Activated CD4-positive, CD25-positive, alpha-beta regulatory T cell treated with anti-CD3 and anti-CD28 coated beads, Interleukin-2, amount 50 U/mL, for 24 hours (primary cell): ENCODE data around the gene MBTD1.
"Not testable (repeated sequence)": the region's sequence is repeated elsewhere in the genome, so short reads cannot be mapped to it uniquely, and the experiment has no call there.

Source experiments
- ATAC-seq, 2 donors: fragments of 150-1000 bp; cut with Tn5 transposase; one replicate each; pipeline ENCODE4 v1.10.0; 2021; ENCODE audit warnings: mild to moderate bottlenecking in 1 of 2, moderate library complexity in 1 of 2

MBTD1 gene

DNA sequence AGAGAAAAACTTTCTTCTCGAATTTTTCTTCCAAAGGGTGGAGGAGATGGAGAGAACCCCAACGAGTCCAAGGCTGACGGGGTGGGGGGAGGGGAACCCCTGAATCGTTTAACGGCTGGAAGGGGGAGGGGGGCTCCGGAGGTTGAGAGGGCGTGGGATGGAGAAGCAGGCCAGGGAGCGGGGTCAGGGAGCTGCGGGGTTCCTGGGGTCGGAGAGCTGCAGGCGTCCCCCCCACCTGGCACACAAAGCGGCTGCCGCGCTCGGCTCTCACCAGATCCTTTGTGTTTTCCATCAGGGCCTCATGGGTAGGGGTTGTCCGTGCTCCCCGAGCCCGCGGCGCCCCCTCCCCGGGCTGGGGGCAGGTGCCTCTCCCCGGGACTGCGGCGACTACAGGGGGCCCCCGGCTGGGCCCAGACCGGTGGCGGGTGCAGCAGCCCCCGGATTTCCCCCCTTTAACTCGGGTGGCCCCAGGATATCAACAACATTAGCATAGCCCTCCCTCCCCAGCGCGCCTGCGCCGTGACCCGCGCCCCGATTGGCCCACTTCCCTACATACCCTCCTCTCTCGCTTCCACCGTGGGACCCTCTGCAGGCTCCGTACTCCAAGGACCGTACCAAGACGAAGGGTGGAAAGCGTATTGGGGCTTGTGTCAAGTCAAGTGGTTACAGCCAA, at the start of gene MBTD1:
Gene MBTD1, minus strand, starts transcription at position 486 of the 673 bp plus-strand sequence. CDS start 34,888 bp downstream, outside the sequence.
- ATAC-seq = peak; percentile 90

DNA sequence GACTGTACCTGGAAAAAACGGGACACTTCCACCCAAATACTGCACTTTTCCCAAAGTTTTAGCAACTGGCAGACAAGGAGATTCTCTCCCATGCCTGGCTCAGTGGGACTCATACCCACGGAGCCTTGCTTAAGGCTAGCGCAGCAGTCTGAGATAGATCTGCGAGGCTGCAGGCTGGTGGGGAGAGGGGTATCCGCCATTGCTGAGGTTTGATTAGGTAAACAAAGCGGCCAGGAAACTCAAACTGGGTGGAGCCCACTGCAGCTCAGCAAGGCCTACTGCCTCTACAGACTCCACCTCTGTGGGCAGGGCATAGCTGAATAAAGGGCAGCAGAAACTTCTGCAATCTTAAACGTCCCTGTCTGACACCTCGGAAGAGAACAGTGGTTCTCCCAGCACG, 45.3 kb upstream of the MBTD1 start:
- no peak for ATAC-seq

DNA sequence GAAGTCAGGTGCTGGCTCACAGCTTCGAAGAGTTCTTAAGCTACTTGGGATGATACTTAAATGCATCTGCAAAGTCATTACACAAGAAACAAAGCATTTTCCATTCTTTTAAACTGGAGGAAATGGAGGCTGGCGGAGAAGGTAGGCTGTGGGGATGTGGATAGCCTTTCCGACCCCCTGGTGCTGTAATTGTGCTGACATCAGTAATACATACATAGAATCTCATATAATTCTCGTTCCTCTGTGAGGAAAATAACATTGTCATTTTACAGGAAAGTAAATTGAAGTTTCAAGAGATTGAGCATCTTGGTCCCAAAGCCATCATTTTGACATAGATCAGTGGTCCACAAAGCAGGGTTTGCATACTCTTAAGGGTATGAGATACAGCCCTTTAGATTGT, 40.0 kb upstream of the MBTD1 start:
- ATAC-seq = no peak

DNA sequence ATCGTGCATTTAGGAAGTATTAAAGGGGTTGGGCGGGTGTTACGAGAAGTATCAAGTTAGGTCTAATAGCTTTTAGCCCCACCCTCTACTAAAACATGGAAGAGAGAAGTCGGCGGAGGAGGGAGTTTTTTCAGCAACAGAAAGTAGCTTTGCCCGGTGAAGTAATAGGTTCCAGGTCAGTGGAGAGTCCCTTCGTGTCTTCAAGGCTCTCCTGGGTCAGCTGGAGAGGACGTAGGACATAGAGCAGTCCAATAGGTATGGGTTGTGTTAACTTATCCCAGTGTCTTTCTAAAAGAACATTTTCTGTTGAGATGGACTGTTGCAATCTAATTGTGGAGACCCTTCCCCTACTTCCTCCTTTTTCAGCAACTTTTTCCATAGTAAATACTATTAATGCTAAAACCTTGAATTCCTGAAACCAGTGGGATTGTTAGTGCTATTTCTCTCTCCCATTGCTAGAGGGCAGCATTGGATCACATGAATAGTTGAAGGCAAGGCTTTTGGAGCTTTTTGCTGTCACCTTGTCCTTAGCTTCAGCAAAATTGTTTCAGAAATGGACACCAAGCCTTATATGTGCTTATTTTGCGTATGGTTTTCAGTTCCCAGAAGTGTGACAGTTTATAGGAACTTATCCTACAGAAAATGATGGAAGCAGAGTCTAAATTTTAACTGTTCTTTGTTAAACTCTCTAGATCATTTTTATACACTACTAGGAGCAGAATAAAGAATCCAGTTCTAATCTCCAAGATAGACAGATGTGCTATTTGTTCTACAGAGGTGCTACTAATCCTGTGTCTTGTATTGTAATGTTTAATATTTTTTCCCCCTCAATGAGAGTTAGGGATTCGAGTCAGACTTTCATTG, 38.9 kb upstream of the MBTD1 start:
- no peak for ATAC-seq

DNA sequence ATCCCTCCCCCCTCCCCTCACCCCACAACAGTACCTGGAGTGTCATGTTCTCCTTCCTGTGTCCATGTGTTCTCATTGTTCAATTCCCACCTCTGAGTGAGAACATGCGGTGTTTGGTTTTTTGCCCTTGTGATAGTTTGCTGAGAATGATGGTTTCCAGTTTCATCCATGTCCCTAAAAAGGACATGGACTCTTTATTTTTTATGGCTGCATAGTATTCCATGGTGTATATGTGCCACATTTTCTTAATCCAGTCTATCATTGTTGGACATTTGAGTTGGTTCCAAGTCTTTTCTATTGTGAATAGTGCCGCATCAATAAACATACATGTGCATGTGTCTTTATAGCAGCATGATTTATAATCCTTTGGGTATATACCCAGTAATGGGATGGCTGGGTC, 34.5 kb upstream of the MBTD1 start:
- ATAC-seq = not testable (repeated sequence)

DNA sequence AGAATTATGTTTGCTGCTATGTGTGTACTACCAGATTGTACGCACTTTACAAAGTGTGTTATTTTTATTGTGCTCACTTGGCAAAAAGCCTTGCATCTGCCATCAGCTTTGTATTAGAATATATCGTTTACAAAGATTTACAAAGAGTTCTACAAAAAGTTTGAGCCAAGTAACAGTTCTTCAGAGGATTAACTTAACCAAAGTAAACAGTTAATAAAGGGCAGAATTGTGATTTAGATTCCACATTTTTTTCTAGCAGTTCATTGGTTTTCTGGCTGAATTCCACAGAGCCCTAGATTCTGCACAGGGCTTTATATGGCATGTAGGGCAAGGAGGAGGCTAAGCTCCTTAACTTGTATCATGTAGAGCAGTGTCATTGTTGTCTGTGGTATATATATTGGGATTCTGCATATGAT, 29.9 kb upstream of the MBTD1 start:
- ATAC-seq = no peak

DNA sequence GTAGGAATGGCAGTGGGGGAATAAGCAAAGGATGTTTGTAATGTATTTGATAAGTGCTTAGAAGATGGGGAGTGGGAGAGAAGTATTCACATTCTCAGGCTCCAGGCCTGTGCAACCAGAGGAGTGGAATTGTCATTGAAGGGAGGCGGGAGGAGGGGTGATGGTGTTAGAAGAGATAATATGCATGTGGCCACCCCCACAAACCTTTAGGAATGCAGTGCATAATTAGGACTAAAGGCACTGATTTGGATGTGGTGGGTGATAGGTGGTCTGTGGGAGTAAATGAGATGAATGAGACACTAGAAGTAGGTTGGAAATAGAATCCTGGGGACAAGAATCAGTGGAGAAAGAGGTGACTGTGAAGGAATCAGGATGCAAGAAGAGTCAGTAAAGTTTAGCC, 27.6 kb upstream of the MBTD1 start:
- ATAC-seq = no peak

DNA sequence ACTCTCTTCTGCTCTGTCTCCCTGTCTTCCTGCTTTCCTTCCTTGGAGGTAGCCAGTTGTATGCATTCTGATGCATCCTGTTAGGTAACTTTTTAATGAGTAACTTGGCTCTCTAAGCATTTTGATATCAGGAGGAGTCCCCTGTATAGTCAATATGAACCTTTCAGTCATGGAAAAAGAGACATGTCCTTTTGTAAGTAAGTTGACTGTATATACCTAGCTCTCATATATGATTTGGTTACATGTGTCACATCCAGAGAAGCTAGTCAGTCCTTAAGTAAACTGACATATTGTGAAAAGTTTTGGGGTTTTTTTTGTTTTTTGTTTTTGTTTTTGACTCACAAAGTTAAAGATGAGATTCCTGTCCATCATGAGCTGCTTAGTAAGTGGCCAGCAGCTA, 19.3 kb upstream of the MBTD1 start:
- ATAC-seq = peak in 1 of 2 donors; percentile 62

DNA sequence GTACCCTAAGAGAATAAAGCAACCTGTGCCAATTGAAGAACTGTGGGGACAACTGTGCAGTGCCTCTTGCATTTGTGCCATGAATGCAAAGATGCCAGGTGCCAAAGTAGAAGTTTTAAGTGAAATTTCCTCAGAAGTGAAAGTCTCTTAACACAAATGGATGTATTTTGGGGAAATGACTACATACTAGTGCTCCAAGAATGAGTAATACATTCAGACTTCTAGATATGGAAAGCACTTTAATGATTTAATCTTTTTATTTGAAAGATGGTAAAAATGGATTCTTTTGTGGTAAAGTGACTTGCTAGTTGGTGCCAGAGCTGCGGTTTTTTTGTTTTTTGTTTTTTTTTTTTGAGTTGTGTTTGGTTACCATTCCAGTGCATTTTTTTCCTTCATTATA, 15.5 kb upstream of the MBTD1 start:
- no peak for ATAC-seq

DNA sequence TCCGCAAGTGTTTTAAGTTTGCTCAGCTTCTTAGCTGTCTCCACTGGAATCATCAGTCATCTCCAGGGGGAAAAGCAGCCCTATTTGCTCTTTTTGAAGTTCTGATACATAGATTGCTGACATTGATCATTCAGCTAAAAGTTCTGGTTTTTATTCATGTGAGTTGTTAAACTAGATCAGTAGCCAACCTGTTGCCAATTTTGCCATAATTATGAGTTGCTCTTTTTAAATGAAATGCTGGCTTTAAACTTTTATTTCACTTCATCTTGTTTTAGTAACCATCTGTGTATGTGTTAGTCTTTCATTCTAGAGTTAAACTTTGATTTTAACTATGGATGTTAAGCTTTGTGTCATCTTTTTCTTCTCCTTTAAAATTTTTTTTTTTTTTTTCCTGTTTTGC, 13.0 kb upstream of the MBTD1 start:
- no peak for ATAC-seq

DNA sequence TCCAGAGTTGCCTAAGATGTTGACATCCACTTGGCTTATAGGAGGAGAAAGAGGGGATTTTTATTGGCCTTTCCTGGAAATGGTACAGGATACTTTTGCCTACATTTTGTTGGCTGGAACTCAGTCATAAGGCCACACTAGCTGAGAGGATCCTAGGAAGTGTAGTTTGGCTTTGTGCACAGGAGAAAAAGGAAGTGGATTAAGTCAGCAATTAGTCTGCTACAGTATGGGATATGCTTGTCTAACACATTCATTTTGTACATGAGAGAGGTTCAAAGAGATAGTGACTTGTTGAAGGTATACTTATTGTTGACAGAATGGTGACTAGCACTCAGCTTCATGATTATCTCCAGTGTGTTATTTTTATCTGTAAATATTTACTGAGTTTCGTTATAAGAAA, 10.8 kb upstream of the MBTD1 start:
- no peak for ATAC-seq

DNA sequence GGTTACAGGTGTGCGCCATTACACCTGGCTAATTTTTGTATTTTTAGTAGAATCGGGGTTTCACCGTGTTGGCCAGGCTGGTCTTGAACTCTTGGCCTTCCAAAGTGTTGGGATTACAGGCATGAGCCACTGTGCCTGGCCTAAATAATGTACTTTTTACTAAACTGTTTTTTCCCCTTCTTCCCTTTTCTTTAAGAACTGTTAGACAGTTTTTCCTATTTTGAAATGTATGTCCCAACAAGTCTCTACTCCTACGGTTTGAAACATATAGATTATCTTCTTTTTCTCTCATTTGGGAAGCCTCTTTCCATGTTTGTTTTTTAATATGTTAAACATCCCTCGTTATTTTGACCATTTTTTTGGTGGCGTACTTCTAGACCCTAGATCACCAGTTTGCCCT, 10.1 kb upstream of the MBTD1 start:
- ATAC-seq = no peak

DNA sequence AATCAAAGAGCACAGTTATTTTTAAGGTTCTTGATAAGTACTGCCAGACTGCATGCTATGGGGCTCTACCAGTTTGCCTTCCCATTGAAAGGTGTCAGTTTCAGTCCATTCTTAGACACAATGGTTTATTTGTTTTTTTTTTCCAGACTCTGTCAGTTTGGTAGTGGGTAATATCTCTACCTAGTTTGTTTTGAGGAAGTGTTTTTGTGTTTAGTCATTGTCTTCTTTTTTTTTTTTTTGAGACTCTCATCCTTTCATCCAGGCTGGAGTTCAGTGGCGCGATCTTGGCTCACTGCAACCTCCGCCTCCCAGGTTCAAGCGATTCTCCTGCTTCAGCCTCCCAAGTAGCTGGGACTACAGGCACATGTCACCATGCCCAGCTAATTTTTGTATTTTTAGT, 4.6 kb upstream of the MBTD1 start:
- not testable (repeated sequence) for ATAC-seq

DNA sequence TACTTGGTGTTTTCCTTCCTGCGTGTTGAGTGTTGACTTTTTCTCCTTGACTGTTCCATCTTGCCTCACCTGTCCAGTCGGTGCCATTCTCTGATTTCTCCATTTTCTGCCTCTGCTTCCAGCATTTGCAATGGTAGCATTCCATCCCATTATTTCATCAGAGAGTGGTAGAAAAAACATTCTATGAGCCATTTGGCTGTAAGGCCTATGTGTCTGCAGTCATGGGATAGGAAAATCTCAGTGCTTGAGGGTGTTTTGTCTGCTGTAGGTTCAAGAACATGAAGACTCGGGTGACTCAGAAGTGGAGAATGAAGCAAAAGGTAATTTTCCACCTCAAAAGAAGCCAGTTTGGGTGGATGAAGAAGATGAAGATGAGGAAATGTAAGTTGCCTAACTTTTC, 3.2 kb upstream of the MBTD1 start:
- no peak for ATAC-seq

DNA sequence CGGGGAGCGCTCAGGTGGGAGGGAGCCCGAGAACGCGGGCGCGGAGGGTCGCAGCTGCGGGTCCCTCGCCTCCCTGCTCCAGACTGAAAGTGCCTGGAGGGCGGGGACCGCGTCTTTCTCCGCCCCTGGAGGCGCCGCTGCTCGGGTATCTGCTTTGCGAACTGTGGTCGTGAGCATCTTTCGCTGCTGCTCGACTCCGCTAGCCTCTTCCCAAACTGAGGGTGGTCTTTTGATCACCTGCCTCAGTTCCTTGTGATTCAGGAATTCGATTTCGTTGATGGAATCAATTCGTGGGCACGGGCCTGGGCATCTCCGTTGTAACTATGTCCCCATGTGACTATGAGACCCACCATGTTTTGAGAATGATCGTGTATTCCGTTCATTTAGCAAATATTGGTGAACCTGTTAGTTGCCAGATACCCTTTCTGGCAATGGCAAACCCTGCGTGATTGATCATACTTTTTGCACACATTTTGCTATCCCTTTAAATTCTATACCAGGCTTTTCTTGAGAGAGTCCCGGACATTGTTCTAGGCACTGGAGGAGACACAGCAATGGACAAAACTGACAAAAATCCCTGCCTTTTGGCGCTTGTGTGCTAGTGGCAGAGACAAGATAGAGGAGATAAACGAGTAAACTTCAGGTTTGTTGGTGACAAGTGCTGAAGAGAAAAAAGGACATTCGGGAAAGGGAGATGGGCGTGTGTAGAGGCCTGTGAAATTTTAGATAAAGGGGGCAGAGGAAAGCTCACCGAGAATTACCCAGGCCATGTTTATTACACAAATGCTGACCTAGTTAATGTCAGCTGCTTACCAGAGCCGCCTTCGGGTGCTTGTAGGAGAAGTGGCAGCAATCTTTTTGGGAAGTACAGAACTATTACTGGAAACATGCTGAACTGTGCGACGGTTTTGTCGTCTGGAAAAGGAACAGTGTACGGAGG, 1.4 kb upstream of the MBTD1 start:
- no peak for ATAC-seq

DNA sequence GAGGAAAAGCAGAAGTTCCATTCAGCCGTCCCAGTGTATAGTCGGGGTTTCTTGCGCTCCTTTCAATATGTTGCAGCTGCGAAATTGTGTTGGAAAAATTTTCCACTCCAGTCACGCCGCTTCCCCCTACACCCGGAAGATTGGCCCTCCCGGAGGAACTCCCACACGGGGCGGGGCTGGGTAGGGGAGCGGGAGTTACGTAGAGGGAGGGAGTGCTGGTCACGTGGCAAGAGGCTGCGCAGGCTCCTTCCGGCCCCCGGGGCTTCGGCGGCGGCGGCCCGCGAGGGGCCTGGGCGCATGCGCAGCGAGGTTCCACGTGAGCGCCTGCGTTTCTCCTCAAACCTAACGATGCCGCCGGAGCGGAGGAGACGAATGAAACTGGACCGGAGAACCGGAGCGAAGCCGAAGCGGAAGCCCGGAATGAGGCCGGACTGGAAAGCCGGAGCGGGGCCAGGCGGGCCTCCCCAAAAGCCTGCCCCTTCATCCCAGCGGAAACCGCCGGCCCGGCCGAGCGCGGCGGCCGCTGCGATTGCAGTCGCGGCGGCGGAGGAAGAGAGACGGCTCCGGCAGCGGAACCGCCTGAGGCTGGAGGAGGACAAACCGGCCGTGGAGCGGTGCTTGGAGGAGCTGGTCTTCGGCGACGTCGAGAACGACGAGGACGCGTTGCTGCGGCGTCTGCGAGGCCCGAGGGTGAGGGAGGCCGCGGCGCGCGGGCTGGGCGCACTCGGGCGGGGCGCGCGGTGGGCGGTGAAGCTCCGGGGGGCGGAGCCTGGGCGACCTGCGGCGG, 581 bp upstream of the MBTD1 start, which contains the start of gene UTP18:
Gene UTP18, plus strand, starts transcription at position 310 of the 787 bp plus-strand sequence. Its CDS starts 39 bp downstream, at position 349.
- ATAC-seq = peak; percentile 80 to 84

DNA sequence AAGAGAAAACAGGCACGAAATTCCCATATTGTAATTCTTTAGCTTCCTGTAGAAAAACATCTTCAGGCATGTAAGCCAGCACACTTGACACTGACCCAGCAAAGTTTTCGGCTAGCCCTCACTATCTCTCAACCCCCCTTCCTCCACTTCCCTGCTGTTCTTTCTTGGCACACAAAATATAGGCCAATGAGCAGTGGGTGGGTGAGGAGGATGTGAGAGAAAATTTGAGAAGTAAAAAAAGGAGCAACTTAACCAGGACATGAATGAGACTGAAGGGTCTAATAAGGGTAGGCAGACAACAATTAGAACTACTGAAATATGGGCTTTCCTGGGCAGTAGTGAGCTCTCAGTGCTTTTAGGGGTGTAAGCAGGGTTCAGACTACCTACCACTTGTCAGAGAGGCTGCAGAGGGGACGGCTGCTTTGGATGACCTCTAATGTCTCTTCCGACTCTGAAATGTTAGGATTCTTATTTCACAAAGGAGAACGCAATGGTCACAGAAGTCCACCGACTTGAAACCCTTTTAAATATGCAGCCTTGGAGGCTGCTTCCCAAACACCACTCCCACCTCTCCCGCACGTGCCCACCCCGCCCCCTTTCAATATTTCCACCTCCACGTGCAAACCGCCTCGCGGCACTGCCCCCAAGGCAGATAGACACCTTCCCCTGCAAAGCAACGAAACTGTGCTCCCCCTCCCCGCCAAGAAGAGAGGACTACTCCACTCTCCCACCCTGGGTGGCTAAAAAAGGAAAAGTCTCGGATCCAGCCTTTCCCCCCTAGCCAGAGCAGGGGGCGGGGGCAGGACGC, 889 bp downstream of the MBTD1 start:
- ATAC-seq = no peak

DNA sequence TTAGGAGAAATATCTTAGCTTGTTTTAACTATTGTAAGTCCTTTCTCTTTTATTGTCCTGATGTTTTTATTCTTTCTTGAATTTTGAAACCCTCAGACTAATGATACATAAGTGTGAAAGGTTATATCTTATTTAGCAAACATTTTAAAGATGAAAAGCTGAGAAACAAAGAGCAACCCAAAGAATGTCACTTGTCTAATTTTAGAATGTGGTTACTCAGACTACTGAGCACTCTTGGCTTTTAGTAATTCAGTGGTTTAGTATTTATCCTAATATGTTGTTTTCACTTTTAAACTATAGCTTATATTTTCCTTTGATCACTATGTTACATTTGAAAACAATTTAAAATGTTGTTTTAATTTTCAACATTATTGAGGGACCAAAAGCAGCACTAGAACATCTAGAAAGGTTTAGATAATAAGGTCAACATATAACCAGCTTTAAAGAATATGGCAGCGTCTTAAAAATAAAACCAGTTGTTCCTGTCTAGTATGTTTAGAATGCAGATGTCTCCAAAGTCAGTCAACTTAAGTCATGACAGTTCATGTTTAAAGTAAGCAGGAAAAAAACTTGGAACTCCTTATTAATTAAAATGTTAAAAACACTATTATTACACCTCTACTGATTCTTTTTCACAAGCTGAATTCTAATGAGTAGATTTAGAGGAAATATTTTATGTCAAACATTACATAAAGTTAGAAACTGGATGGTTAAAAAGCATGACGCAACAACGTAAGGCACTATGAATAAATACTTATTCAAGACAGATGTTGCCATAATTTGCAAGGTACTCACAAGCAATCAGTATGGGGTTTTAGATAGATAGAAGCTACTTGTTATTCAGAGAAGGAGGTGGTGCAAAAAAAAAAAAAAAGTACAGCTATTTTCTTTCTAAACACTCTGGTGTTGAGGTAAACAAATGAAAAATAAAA, 2.4 kb downstream of the MBTD1 start:
- no peak for ATAC-seq

DNA sequence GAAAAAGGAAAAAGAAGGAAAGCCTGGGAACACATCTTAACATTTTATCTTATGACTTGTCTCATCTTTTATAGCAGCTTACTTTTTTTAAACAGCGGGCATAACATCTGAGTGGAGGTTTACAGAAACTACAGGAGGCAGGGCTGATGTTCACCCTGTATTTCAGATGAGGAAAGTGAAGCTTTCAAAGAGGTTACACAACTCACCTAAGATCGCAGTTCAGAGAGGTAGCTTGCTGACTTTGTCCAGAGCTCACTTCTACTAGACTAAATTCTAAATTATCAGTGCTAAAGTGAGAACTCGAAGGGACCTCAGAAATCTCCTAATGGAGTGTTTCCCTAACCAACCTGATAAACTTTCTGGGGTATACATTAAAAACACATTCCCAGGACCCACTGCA, 3.7 kb downstream of the MBTD1 start:
- no peak for ATAC-seq

DNA sequence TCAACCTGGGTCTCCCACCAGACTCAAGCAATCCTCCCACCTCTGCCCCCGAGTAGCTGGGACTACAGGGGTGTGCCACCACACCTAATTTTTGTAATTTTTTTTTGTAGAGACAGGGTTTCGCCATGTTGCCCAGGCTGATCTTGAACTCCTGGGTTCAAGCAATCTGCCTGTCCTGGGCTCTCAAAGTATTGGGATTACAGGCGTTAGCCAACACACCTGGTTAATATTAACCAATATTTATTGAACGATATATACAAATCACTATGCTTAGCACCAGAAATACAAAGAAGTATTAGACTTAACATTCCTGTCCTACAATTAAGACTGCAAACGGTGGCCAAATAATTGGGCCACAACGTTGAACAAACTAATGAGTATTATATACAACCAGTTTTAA, 4.2 kb downstream of the MBTD1 start:
- ATAC-seq = no peak
